Activated CD4-positive, CD25-positive, alpha-beta regulatory T cell treated with anti-CD3 and anti-CD28 coated beads, Interleukin-2, amount 50 U/mL, for 16 hours (primary cell): ENCODE data around the gene UBL4A.
"Not testable (repeated sequence)": the region's sequence is repeated elsewhere in the genome, so short reads cannot be mapped to it uniquely, and the experiment has no call there.

ENCODE experiments used
- DNase-seq: peaks from one replicate; pipeline ENCODE4 v3.0.0-alpha.2; 2020; ENCODE audit warnings: low read depth, low spot score

UBL4A gene

DNA sequence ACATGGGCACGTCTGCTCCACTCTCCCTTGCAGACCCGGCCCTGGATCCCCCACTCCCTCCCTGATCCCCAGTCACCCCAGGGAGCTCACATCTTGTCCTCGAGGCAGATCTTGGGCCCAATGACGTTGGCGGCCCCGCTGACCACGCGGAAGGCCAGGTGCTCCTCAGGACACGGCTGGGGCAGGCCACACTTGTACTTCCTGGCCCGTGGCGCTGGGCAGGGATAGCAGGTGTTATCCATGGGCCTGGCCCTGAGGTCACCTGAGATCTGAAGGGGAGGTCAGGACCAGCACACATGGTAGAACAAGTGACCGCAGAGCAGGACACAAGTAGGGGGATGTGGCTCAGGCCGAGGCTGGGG lies 21.9 kb upstream of the UBL4A start:
- DNase-seq: no peak

DNA sequence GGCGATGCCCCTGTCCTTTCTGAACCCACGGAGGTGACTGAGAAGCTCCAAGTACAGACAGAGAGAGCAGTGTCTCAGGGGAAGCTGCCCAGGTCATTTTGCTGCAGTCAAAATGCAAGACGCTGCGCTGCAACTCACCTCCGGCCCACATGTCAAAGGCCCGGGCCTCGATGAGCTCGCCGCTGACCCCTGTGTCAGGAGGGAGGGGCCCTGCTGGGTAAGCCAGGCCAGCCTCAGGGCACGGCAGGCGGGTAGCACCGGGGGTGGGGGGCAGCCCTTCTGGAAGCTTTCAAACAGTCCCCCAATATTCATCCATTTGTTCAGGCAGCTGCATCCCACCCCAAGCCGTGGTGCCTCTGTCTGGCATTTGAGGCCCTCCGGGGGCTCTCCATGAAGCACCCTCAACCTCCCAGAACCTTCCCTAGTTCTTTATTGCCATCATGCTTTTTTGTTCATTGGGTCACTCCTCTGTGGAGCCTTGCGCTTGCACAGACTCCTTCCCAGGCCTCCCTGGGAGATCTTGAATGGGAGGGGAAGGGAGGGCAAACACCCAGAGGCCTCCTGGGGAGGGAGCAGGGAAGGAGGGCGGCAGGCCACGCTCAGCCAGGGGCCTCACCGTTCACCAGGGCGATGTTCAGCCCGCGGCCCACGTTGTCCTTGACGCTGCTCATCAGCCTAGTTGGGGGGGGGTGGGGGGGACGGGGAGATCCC lies 21.4 kb upstream of the UBL4A start:
- DNase-seq: no peak

DNA sequence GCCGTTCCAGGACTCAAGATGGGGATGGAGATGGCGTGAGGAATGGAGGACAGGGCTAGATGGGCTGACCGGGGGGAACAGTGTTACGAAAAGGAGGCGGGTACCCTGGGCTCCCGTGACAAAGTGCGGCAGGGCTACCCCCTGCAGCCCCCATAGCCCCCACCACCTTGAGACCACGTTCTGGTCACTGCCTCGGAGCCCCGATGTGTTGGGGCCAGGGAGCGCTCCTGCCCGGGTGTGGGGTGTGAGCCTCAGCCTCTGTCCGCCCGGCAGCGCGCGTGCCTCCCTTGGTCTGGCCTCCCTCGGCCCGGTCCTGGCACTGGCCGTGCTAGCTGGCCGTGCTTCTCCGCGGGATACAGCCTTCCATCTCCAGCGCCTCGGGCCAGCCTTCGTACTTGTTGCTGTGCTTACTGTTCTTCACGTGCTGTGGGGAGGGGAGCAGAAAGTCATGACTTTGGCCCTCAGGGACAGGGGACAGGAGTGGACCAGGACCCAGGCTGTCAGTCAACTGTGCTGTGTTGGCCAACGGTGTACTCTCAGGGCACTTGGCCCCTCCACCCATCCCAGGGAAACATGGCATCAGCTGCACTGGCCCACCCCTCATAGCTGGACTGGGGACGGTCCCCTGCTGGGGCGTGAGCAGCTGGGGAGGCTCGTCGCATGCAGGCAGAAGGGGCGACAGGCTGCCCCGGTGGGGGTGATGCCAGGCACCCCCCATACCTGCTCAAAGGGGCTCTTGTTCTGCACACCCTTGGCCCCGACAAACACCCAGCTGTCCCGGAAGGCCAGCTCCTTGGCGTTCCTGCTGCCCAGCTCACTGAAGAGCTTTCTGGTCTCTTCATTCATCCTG lies 20.3 kb upstream of the UBL4A start:
- DNase-seq: no peak

DNA sequence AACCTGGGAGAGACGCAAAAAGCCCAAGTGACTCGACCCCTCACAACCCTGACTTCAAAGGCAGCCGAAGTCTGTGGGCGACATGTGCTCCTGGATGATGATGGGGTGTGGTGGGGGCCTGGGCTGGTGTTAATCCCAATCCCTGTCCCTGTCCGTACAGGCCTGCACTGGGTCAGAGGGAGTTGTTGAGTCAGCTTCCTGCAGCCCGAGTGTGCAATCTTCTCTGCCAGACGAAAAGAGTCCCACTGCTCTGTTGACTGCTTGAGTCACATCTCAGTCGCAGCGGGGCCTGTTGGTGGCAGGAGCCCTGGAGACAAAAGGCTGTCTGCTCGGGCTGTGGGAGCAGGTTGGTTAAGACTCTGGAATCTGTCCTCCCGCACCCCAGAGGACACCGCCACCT lies 19.3 kb upstream of the UBL4A start:
- DNase-seq: no peak

DNA sequence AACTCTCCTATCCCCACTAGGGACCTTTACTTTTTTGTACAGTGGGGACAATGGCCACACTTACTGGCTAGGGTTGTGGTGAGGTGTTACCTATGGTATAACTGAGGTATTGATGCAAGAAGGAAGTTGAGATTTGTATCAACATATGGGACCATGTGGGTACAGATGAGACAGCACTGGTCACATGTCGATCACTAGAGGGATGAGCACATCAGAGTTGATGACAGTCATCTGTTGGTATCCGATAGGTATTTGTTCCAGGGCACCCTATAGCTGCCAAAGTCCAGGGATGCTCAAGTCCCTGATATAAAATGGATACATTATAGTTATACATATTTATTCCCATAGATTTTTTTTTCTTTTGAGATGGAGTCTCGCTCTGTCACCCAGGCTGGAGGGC lies 16.6 kb upstream of the UBL4A start:
- DNase-seq: no peak

DNA sequence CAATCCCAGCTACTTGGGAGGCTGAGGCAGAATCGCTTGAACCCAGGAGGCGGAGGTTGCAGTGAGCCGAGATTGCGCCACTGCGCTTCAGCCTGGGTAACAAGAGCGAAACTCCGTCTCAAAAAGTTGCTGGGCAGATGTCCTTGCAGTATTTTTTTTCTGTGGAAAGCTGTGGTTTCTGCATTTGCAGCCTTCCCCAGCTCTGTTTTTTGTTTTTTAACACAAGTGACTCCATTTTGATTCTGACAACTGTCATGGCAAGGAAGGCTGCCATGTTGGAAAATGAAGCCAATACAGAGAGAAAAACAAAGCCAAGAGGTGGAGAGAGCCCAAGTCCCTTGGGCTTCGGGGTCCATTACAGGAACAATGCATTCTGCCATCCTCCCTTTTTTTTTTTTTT lies 15.7 kb upstream of the UBL4A start:
- DNase-seq: no peak

DNA sequence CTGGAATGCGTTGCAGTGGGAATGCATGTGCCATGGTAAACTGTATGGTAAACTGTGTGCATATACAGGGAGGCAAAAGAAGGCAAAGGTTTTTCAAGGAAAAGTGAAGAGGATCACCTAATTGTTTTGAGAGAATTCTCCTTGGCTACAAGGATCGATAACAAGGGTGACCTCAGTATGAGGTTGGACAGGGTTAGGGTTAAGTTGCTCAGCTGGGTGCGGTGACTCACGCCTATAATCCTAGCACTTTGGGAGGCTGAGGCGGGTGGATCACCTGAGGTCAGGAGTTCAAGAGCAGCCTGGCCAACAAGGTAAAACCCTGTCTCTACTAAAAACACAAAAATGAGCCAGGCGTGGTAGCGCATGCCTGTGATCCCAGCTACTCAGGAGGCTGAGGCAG lies 15.0 kb upstream of the UBL4A start:
- not testable (repeated sequence) for DNase-seq

DNA sequence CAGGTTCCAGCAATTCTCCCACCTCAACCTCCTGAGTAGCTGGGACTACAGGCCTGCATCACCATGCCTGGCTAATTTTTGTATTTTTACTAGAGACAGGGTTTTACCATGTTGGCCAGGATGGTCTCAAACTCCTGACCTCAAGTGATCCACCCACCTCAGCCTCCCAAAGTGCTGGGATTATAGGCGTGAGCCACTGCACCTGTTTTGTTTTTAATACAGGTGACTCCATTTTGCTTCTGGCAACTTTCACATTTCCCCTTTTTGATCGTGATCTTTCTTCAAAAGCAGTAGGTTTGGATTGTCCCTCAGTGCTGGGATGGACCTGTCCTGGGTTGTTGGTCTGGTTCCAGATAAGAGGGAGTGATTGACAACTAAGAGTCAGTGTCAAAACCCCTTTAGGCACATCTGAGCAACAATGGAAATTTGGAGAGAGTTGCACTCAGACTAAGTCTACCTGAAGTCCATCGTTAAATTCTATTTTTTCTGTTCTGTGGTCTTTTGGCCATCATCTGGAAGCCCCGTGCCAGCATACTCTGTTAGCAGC lies 10.2 kb upstream of the UBL4A start:
- DNase-seq: not testable (repeated sequence)

DNA sequence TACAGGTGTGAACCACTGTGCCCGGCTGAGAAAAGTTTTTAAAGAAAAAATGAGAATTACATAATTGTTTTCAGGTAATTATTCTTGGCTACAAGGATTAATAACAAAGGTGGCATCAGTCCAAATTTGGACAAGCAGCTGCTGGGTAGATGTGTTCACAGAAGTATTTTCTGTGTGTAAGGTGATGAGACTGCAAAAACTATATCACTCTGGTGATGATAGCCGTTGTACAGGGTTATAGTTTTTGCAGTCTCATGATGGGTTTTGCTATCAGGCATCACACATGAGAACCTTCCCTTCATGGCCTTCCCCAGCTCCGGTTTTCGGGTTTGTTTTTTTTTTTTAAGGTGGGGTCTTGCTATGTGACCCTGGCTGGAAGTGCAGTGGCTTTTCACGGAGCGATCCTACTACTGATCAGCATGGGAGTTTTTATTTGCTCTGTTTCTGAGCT lies 9.1 kb upstream of the UBL4A start:
- no peak for DNase-seq

DNA sequence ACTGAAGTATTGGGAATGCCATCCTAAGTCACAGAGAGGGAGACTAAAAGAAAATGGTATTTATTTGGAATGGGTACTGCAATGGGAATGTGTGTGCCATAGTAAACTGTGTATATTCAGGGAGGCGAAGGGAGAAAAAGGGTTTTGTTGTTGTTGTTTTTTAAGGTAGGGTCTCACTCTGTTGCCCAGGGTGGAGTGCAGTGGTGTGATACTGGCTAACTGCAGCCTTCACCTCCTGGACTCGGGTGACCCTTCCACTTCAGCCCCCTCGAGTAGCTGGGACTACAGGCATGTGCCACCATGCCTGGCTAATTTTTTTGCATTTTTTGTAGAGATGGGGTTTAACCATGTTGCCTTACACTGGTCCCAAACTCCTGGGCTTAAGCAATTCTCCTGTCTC lies 8.3 kb upstream of the UBL4A start:
- no peak for DNase-seq

DNA sequence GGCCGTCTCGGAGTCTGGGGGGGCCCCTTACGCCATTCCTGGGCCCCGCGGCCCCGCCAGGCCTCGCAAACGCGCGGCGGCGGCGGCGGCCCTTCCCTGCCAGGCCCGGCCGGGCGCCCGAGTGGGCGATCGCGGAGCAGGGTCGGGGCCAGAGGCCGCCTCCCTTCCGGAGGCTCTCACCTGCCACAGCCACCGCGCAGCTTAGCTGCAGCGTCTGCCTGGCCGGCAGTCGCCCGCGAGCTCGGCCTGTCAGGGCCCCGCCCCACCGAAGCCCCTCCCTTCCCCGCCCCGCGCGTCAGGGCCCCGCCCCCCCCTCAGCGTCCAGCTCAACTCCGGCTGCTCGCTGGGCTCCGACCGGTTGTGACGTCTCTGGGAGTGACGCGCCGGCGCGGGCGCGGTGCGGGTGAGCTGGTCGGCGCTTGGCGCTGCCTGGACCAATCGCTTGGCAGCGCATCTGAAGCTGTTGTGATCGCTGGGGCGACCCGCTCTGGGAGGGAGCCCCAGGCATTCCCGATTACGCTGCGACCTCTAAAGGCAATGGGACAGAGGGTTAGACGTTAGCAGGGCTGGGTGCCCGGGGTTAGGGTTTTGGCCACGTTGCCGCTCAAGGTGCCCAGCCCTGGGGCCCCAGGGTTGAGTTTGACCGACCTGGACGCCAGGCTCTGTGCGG lies 4.1 kb upstream of the UBL4A start, which contains the start of gene SLC10A3:
TSS of gene SLC10A3 (minus strand) at position 216 of the 670 bp plus-strand sequence. CDS start 1,689 bp downstream, outside the sequence.
- DNase-seq: peak; percentile 71

DNA sequence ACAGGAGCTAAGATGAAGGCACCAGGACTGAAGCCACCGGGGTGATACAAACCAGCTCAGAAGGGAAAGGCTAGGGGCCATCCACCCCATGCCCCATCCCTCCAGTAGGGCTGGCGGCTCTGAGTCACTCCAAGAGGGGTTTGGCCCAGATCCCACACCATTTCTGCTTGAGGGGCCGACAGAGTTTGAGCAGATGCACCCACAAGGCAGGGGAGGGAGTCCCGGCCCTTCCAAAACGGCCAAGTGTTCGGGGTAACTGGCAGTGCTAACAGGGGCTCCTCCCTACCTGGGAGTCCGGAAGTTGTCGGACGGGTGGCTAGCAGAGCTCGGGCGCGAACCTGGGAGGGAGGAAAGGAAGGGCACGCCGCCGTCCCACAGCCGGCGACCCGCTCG lies 3.6 kb upstream of the UBL4A start:
- no peak for DNase-seq

DNA sequence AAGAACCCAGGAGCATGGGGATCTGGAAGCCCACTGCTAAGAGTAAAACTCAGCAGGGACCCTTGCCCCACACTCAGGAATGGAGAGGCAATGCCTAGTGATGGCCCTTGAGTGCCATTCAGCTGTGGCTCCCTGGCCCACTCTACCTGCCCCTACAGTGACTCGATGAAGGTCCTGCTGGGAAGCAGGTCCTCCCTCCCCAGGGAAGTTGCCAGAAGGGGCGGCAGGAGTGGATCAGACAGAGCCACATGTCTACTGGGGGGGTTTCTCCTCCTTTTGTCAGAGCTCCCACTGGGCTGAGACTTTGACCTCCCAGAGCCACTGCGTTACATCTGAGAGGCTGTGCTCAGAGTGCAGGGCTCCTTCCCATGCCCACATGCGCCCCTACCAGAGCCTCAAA lies 2.8 kb upstream of the UBL4A start:
- no peak for DNase-seq

DNA sequence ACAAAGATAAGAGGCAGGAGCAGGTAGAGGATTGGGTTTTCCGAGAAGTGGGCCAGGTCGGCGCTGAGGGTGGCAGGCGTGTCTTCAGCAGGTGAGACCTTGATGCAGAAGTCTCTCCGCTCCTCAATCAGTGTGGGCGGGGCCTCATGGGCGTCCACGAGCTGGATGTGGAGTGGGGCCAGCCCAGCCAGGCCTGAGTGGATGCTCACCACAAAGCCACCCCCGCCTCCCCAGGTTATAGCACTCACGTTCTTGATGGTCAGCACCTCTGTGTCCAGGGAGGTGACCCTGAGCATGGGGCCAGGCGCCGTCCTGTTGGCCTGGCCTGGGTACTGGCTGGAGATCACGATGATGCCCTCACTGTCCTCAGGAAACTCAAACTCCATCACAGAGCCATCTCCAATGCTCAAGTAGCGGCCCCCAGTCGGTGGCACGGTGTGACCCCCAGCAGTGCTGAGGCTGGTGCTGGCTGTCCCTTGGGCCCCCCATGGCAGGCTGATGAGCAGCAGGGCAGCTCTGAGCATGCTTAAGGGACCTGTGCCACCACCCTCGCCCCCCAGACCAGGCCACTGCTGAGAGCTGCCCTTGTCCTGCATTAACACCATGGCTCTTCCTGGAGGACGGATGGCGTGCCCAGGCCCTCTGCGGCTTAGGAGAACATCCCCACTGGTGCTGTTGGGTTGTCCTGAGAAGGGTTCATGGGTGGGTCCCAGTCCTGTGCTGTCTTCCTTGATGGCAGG lies 2.1 kb upstream of the UBL4A start:
- no peak for DNase-seq

DNA sequence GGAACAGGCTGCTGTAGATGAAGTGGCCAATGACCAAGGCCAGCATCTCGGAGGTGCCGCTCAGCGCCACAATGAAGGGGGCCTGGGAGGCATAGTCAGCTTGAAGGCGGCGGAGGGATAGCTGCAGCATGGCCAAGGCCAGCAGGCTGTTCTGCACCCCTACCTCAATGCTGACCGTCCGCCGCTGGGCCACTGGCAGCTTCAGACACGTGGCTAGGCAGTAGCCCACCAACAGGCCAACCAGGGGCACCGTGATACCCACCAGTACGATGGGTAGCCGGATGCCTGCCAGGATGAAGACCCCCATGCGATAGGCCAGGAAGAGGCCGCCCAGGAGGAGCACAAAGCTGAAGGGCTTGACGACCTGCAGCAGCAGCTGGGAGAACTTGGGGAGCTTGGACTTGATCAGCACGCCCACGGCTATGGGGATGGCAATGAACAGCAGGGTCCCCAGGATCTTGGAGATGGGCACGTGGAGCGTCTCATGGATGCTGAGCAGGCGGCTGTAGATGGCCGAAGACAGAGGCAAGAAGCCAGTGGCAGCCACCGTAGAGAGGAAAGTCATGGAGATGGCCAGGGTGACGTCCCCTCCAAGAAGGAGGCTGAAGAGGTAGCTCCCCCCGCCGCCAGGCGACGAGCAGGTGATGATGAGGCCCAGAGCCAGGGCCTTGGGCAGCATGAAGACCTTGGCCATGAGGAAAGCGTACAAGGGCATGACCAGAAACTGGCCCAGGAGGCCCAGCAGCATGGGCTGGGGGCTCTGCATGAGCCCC lies 1.3 kb upstream of the UBL4A start:
- no peak for DNase-seq

DNA sequence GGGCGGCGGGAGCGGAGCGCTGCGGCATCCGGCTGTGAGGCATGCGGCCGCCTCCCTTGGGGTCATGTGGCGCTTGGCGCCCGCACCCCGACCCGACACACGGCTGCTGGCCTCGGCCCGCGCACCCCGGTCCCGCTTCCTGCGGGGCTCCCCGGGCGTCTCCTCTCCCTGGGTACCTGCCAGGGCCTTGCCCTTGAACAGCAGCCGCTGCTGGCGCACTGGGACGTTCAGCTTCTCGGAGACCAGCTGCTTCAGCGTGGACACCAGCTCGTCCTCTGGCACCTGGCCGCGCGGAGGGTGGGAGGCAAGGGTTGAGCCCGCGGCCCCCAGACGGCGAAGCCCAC lies 391 bp downstream of the UBL4A start:
- no peak for DNase-seq

DNA sequence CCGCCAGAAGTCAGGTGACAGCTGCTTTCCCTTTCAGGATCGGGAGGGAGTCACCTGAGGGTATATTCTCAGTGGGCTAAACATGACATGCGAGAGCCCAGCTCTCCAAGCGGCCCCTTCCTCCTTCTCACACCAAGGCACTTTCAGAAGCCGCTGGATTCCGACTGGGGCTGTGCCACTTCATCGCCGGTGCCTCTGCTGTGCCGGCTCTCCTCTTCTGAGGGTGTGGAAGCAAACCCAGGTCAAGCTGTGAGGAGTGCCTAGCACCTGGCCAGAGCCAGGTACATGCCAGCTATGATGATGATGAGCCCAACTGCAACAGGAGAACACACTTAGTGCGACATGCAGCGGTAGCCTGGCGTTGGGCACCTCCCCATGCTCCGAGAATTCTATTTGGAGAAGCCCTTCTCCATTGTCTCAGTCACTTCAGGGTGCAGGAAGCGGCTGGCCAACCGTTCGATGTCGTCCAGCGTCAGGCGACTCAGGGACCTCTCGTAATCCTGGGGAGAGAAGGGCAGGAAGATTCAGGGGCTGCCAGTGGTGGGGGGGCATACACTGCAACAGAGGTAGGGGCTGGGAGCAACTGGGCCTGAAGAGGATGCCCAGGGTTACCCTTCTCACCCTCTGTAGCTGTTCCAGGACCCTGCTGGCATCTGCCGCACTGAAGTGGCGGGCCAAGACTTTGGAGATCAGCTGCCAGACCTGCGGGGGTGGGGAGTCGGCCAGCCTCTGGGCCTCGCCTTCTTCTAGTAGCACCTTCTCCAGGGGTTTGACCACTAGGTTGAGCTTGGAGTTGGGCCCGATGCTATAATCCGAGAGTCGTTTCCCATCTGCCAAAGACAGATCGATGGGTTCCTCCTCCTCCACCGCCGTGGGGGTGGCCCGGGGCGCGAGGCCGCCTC lies 1.0 kb downstream of the UBL4A start:
- no peak for DNase-seq

DNA sequence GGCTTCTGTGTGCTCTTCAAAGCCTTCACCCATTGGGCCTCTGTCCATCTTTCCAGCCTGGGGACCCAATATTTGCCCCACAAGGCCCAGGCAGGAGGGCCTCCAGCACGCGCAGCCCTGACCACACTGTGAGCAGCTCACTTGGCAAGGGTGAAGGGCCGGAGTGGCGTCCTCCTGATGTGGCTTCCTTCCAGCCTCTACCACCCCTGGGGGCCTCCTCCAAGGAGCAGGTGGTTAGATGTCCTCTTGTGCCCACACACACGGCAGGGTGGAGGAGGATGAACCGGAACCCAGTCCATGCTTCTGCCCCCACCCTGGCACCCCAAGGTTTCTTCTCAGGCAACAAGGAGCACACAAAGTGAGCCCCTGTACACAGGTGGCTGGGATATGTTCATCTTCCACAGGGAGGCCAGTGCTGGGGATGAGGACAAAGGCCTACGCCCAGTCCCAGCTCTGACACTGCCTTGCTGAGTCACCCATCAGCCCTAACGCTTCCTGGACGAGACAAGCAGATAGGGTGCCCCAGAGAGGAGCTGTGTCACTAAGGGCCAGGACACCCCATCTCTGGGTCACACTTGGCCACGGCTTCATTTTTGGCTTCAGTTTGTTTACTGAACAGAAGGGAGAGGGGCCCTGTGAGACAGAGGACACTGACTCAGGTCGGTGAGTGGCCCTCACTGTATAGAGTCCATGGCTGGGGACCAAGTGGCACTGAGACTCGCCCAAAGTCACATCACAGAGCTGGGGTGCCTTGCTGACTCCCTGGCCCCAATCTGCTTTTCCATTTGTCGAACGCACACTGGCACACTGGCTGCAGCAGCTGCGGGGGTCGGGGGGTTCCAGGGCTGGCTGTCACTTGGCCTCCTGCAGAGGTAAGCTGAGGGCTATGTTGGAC lies 1.9 kb downstream of the UBL4A start:
- DNase-seq: no peak

DNA sequence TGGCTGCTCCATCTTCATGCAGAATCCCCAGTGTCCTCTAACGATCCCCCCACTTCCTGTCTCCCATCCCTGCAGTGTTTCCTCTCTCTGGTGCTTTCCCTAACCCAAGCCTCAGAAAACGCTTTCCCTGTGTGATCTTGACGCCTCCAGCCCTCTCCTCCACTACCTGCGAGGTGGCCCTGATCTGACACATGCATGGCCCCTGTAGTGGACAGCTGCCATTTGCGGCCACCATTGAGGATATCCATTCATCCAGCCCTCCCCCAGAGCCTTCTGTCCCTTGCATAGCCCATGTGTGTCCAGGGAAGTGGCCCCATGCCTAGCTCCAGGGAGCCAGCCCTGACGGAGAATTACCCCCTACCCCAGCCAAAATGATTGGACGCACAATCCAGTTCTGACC lies 3.1 kb downstream of the UBL4A start:
- DNase-seq: no peak
